ENCODE data around the gene HNRNPU. TPM values are rescaled to one million over a fixed set of nuclear protein-coding genes. Genes with fewer than 3 reads are reported as not detected.

HNRNPU gene
- polyA plus RNA-seq, 4 donors = 585 to 684 (median 626) TPM

GRCh38 chr1:244863491-244864252, 671 bp downstream of the HNRNPU start:
- no peak for DNase-seq (ENCODE audit: low read depth in 4 of 4, low spot score in 2 of 4)

GRCh38 chr1:244862699-244863490, 1.4 kb downstream of the HNRNPU start:
- DNase-seq (ENCODE audit: low read depth in 4 of 4, low spot score in 2 of 4) = peak in 3 of 4 donors; percentile 80 to 86 (median 84)

- no peak for DNase-seq (ENCODE audit: low read depth in 4 of 4, low spot score in 2 of 4)
These were observed 2.0 kb downstream of the HNRNPU start for GRCh38 chr1:244862354-244862698.

- no peak for DNase-seq (ENCODE audit: low read depth in 4 of 4, low spot score in 2 of 4)
These were observed 2.7 kb downstream of the HNRNPU start for GRCh38 chr1:244861683-244862082.

GRCh38 chr1:244860914-244861610, 3.3 kb downstream of the HNRNPU start:
- no peak for DNase-seq (ENCODE audit: low read depth in 4 of 4, low spot score in 2 of 4)

GRCh38 chr1:244860078-244860477, 4.3 kb downstream of the HNRNPU start:
- no peak for DNase-seq (ENCODE audit: low read depth in 4 of 4, low spot score in 2 of 4)

GRCh38 chr1:244858357-244858756, 6.0 kb downstream of the HNRNPU start:
- no peak for DNase-seq (ENCODE audit: low read depth in 4 of 4, low spot score in 2 of 4)

- no peak for DNase-seq (ENCODE audit: low read depth in 4 of 4, low spot score in 2 of 4)
These were observed 6.6 kb downstream of the HNRNPU start for GRCh38 chr1:244857761-244858160.

- no peak for DNase-seq (ENCODE audit: low read depth in 4 of 4, low spot score in 2 of 4)
These were observed 9.3 kb downstream of the HNRNPU start for GRCh38 chr1:244854865-244855578.

GRCh38 chr1:244854166-244854565, 10.2 kb downstream of the HNRNPU start:
- no peak for DNase-seq (ENCODE audit: low read depth in 4 of 4, low spot score in 2 of 4)

- no peak for DNase-seq (ENCODE audit: low read depth in 4 of 4, low spot score in 2 of 4)
These were observed 11.6 kb downstream of the HNRNPU start for GRCh38 chr1:244852694-244853093.

GRCh38 chr1:244851546-244852231, 12.7 kb downstream of the HNRNPU start:
- no peak for DNase-seq (ENCODE audit: low read depth in 4 of 4, low spot score in 2 of 4)

GRCh38 chr1:244850896-244851295, 13.4 kb downstream of the HNRNPU start:
- no peak for DNase-seq (ENCODE audit: low read depth in 4 of 4, low spot score in 2 of 4)

GRCh38 chr1:244850099-244850852, 14.1 kb downstream of the HNRNPU start:
- no peak for DNase-seq (ENCODE audit: low read depth in 4 of 4, low spot score in 2 of 4)

GRCh38 chr1:244849189-244849866, 15.0 kb downstream of the HNRNPU start:
- DNase-seq (ENCODE audit: low read depth in 4 of 4, low spot score in 2 of 4) = no peak

- DNase-seq (ENCODE audit: low read depth in 4 of 4, low spot score in 2 of 4) = no peak
These were observed 17.7 kb downstream of the HNRNPU start for GRCh38 chr1:244846653-244847052.

GRCh38 chr1:244844155-244845121, 19.9 kb downstream of the HNRNPU start:
- no peak for DNase-seq (ENCODE audit: low read depth in 4 of 4, low spot score in 2 of 4)
